CD4-positive, alpha-beta T cell (primary cell): ENCODE results near the gene MTOR. TPM values are rescaled to one million over a fixed set of nuclear protein-coding genes. Genes with fewer than 3 reads are reported as not detected.
"Not testable (repeated sequence)": the region's sequence is repeated elsewhere in the genome, so short reads cannot be mapped to it uniquely, and the experiment has no call there.

ENCODE experiments used
- ATAC-seq: fragments of 200-7000 bp; cut with Tn5 transposase; one replicate; pipeline ENCODE4 v1.10.0; 2022; ENCODE audit warnings: mild to moderate bottlenecking; ENCODE audit not compliant: poor library complexity
- CTCF ChIA-PET: fragments of 350-600 bp; sonication (Branson Sonifier 250); formaldehyde crosslinking; loops from one replicate; lab custom pipeline; 2021; ENCODE audit warnings: antibody characterized with exemption, inconsistent platforms; lab: Charles Lee
- POLR2A ChIA-PET: fragments of 350-600 bp; sonication (Branson Sonifier 250); formaldehyde crosslinking; loops from one replicate; lab custom pipeline; 2021; ENCODE audit warnings: antibody characterized with exemption, inconsistent platforms; lab: Charles Lee
- DNase-seq, 14 experiments: peaks; one replicate each; pipeline ENCODE4 v3.0.0-alpha.2; 2013 to 2020; ENCODE audit warnings: mixed read lengths in 2 of 14
- H3K27ac ChIP-seq, 2 donors: one replicate each; pipeline versions ENCODE4 v1.5.1 to v1.7.0; 2013; ENCODE audit warnings: low read length in 2 of 2, low read depth in 1 of 2, mild to moderate bottlenecking in 1 of 2
- H3K27me3 ChIP-seq, 2 experiments: 1 replicate in 1 of 2; 2 replicates in 1 of 2; pipeline versions ENCODE4 v1.6.1 to v1.7.0; 2013; ENCODE audit warnings: low read length in 2 of 2, control low read depth in 1 of 2, mild to moderate bottlenecking in 1 of 2, moderate library complexity in 1 of 2; ENCODE audit not compliant: insufficient read depth in 2 of 2, control insufficient read depth in 1 of 2
- H3K36me3 ChIP-seq: one replicate; pipeline ENCODE4 v1.6.1; 2013; ENCODE audit warnings: low read length, control low read depth; ENCODE audit not compliant: insufficient read depth
- H3K4me1 ChIP-seq: one replicate; pipeline ENCODE4 v1.6.1; 2013; ENCODE audit warnings: low read length, control low read depth; ENCODE audit not compliant: insufficient read depth
- H3K4me3 ChIP-seq: one replicate; pipeline ENCODE4 v1.5.1; 2013; ENCODE audit warnings: mild to moderate bottlenecking, low read length, moderate library complexity
- H3K9me3 ChIP-seq, 2 experiments: 1 replicate in 1 of 2; 2 replicates in 1 of 2; pipeline versions ENCODE4 v1.6.1 to v1.7.0; 2013; ENCODE audit warnings: low read length in 2 of 2, mild to moderate bottlenecking in 2 of 2, control low read depth in 1 of 2, moderate library complexity in 1 of 2; ENCODE audit not compliant: control insufficient read depth in 1 of 2, insufficient read depth in 1 of 2
- H3K27ac Mint-ChIP-seq: one replicate; pipeline ENCODE4 v1.8.0; 2020; ENCODE audit warnings: mixed read lengths
- H3K27me3 Mint-ChIP-seq: one replicate; pipeline ENCODE4 v1.8.0; 2021; ENCODE audit warnings: mixed read lengths
- H3K36me3 Mint-ChIP-seq: one replicate; pipeline ENCODE4 v1.8.0; 2021; ENCODE audit warnings: low read depth, mixed read lengths
- H3K4me1 Mint-ChIP-seq: one replicate; pipeline ENCODE4 v1.8.0; 2021; ENCODE audit warnings: low read depth, mixed read lengths
- H3K4me3 Mint-ChIP-seq: one replicate; pipeline ENCODE4 v1.8.0; 2020; ENCODE audit warnings: mild to moderate bottlenecking, mixed read lengths
- H3K9me3 Mint-ChIP-seq: one replicate; pipeline ENCODE4 v1.8.0; 2020; ENCODE audit warnings: mixed read lengths
- CTCF ChIP-seq: fragments of 200-600 bp; IDR thresholded peaks from one replicate; pipeline ENCODE4 v1.8.0; 2022; ENCODE audit warnings: antibody characterized with exemption, mild to moderate bottlenecking
- intact Hi-C, 2 experiments: fragments of 100-400 bp; cut with DNase I in 1 of 2; cut with micrococcal nuclease in 1 of 2; formaldehyde crosslinking; loops; one replicate each; pipeline versions ENCODE4 v1.15.1 to v1.9.0; 2023 to 2025; cut with DNase I, micrococcal nuclease
- total RNA-seq, 174 experiments: library from RNA in 2 of 174; stranded (reverse) in 2 of 174; gene quantifications; one replicate each; pipeline ENCODE4 v1.2.3 and lab custom pipeline; 2021 to 2026

The MTOR gene
- total RNA-seq, 2 experiments from 2014 or later, result 27.3 to 28.9 TPM

- DNase-seq, result peak in 1 of 14 experiments; percentile 25
- no peak overlapping the region for H3K27ac ChIP-seq
- ATAC-seq, result no peak
- H3K4me3 ChIP-seq, result no peak overlapping the region
- Mint-ChIP-seq H3K27ac (no peak overlapping the region), H3K4me3 (no peak overlapping the region), H3K36me3 (peaks cover 77% of the 10 kb centered on the region), H3K27me3 (no peaks in the 10 kb centered on the region), H3K9me3 (no peaks in the 10 kb centered on the region), H3K4me1 (no peaks in the 10 kb centered on the region)
- H3K27me3 ChIP-seq, result no peaks in the 10 kb centered on the region
- CTCF ChIA-PET, result no interaction called here
- POLR2A ChIA-PET, result interaction anchor here (0.9 to 2.0 kb wide), 2 partner anchors 21 to 68 kb away, joined by 4 to 7 read pairs; partner anchors contain the start of genes SRM and TARDBP
- no peaks in the 10 kb centered on the region for H3K9me3 ChIP-seq
- intact Hi-C loops, result no loop called here
- peaks cover 64% of the 10 kb centered on the region for H3K36me3 ChIP-seq
- no peak for TF ChIP-seq CTCF
- no peaks in the 10 kb centered on the region for H3K4me1 ChIP-seq
These were observed 181.4 kb downstream of the MTOR start for GRCh38 chr1:11080931-11081330.

GRCh38 chr1:11078631-11079030 is 183.7 kb downstream of the MTOR start:
- no peak overlapping the region for H3K4me3 Mint-ChIP-seq
- H3K4me3 ChIP-seq, result no peak overlapping the region
- intact Hi-C loops, result no loop called here
- POLR2A ChIA-PET, result interaction anchor here (1.8 kb wide), 1 partner anchor 18 kb away, joined by 6 read pairs; the partner anchor contains the start of gene SRM
- no peak overlapping the region for H3K27ac Mint-ChIP-seq
- no peaks in the 10 kb centered on the region for H3K27me3 Mint-ChIP-seq
- ATAC-seq (no peak), DNase-seq (no peak)
- CTCF ChIA-PET, result interaction anchor here (0.9 kb wide), 1 partner anchor 10 kb away, joined by 3 read pairs; no protein-coding TSS in a partner anchor
- no peaks in the 10 kb centered on the region for H3K27me3 ChIP-seq
- no peaks in the 10 kb centered on the region for H3K9me3 Mint-ChIP-seq
- no peaks in the 10 kb centered on the region for H3K4me1 Mint-ChIP-seq
- H3K9me3 ChIP-seq, result no peaks in the 10 kb centered on the region
- TF ChIP-seq CTCF, result no peak
- no peak overlapping the region for H3K27ac ChIP-seq
- H3K4me1 ChIP-seq, result no peaks in the 10 kb centered on the region
- peaks cover 77% of the 10 kb centered on the region for H3K36me3 Mint-ChIP-seq
- H3K36me3 ChIP-seq, result peaks cover 85% of the 10 kb centered on the region

- intact Hi-C loops, H3K4me3 ChIP-seq, H3K27me3 ChIP-seq, ATAC-seq, H3K27ac Mint-ChIP-seq, H3K4me1 ChIP-seq, H3K9me3 ChIP-seq, DNase-seq, H3K27me3 Mint-ChIP-seq, H3K4me1 Mint-ChIP-seq, H3K9me3 Mint-ChIP-seq, H3K27ac ChIP-seq, H3K4me3 Mint-ChIP-seq: not testable (repeated sequence)
- ChIA-PET CTCF (interaction anchor here (0.7 kb wide), 1 partner anchor 37 kb away, joined by 3 read pairs; no protein-coding TSS in a partner anchor), POLR2A (interaction anchor here (0.8 to 1.2 kb wide), 2 partner anchors 13 to 26 kb away, joined by 3 to 5 read pairs; partner anchors contain the start of genes EXOSC10 and SRM)
- H3K36me3 ChIP-seq, result peaks cover 91% of the 10 kb centered on the region
- peaks cover 81% of the 10 kb centered on the region for H3K36me3 Mint-ChIP-seq
These were observed 189.0 kb downstream of the MTOR start for GRCh38 chr1:11073398-11073797.
